Myocyte (in vitro differentiated cells): ENCODE data around the gene LUZP1. TPM values are rescaled to one million over a fixed set of nuclear protein-coding genes. Genes with fewer than 3 reads are reported as not detected.

Source experiments
- microRNA-seq: library from miRNA; unstranded; fragments of <30 nt; microRNA quantifications from one replicate; pipeline ENCODE4, GENCODE V29; 2016
- total RNA-seq: library from RNA; depleted of rRNA; stranded (reverse); fragments of >200 nt; gene quantifications from 2 replicates; pipeline ENCODE4 v1.2.3, GENCODE V29; 2014

The LUZP1 gene
- total RNA-seq, 1 donor from 2014 or later = 19.1 TPM

Small RNA genes within 50 kb of the gene (microRNA-seq; reads per million reads assigned to microRNA genes)
- gene MIR3115 = 0.48 reads per million
- gene MIR4419A = not detected

Other genes starting within 250 kb of the LUZP1 start
- gene LACTBL1, start 196.0 kb downstream of the LUZP1 start, total RNA-seq = not detected in 2 replicates
- not detected in 2 replicates for gene TEX46, start 153.0 kb downstream of the LUZP1 start, total RNA-seq
- gene KDM1A, start 149.4 kb downstream of the LUZP1 start, total RNA-seq = 67.3 and 75.4 TPM in 2 replicates
- gene HTR1D, start 48.6 kb upstream of the LUZP1 start, total RNA-seq = 0.19 and 0.36 TPM in 2 replicates
- gene HNRNPR, start 175.4 kb upstream of the LUZP1 start, total RNA-seq = 85.9 and 91.8 TPM in 2 replicates
- gene ZNF436, start 201.0 kb upstream of the LUZP1 start, total RNA-seq = 17.3 and 18.8 TPM in 2 replicates